Measurements from ENCODE around the gene DDX55.

DDX55 gene

DNA sequence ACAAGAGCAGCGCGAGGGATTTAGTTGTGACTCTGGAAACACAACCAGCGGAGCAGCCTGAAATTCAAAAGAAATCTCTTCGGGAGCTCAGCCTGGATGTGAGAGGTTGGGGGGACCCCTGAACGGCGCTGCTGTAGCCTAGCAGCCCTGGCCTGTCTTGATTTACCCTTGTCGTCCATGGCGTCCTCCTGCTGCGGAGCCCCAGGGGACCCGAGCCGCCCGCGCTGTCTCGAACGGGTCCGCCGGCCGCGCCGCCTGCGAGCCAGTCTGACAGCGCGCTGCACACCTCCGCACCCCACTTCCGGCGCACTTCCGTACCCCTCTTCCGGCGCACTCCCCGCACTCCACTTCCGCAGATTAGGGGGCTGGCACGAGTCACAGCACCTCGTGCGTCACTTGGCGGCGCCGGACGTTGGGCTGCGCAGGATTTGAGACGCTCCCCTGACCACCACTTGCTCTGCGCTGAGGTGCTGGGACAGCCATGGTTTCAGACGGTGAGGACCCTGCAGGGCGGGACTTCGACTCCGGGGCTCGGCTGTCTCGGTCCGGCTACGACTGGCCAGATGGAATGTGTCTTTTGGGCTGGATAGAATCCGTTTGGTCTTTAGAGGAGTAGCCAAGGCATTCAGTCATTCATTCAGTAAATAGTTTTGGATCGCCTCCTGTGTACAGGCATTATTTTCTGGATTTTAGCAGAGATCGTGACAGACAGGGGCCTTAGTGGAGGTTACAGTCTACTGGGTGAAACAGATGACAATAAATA, 31.7 kb downstream of the DDX55 start, which contains the start of the genes EIF2B1 and GTF2H3:
TSS of gene EIF2B1 (minus strand) at position 308 of the 763 bp plus-strand sequence. CDS start at position 179, 129 bp downstream.
TSS of gene GTF2H3 (plus strand) at position 451 of the 763 bp plus-strand sequence. CDS start at position 482, 31 bp downstream.
- peak; percentile 98 for DNase-seq (ENCODE audit: low read depth)
- peak within 1 kb of the TSS; percentile 84 for H3K4me3 ChIP-seq (ENCODE audit: low read depth, low read length)

GRCh38 chr12:123634142-123634561, 32.3 kb downstream of the DDX55 start:
- DNase-seq (ENCODE audit: low read depth) = no peak

More for the DNA sequence above, 31.7 kb downstream of the DDX55 start, which contains the start of the genes EIF2B1 and GTF2H3:
- no peak for TF ChIP-seq CTCF (IDR thresholded peaks at IDR 0.05; ENCODE audit: insufficient read depth, low read depth, low read length, missing control alignments)

DNA sequence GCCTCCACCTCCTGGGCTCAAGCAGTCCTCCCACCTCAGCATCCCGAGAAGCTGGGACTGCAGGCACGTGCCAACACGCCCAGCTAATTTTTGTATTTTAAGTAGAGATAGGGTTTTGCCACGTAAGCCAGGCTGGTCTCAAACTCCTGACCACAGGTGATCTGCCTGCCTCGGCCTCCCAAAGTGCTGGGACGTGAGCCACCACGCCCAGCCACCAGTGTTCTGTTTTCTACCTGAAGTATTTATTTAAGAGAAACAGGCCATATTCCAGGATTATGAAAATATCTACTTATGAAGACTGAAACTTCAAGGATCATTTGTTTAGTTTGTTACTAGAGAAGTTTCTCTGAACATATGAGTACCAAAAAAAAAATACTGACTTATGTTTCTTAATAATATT, 42.0 kb downstream of the DDX55 start:
- no peak for TF ChIP-seq CTCF (IDR thresholded peaks at IDR 0.05; ENCODE audit: insufficient read depth, low read depth, low read length, missing control alignments)

More at GRCh38 chr12:123634142-123634561, 32.3 kb downstream of the DDX55 start:
- H3K4me3 ChIP-seq (ENCODE audit: low read depth, low read length) = peak overlapping the region; percentile 84
- TF ChIP-seq CTCF (IDR thresholded peaks at IDR 0.05; ENCODE audit: insufficient read depth, low read depth, low read length, missing control alignments) = no peak

GRCh38 chr12:123645380-123645779, 43.5 kb downstream of the DDX55 start:
- DNase-seq (ENCODE audit: low read depth) = no peak
- no peak for TF ChIP-seq CTCF (IDR thresholded peaks at IDR 0.05; ENCODE audit: insufficient read depth, low read depth, low read length, missing control alignments)
- no peak overlapping the region for H3K4me3 ChIP-seq (ENCODE audit: low read depth, low read length)

More for the DNA sequence above, 42.0 kb downstream of the DDX55 start:
- DNase-seq (ENCODE audit: low read depth) = no peak
- no peak overlapping the region for H3K4me3 ChIP-seq (ENCODE audit: low read depth, low read length)

GRCh38 chr12:123645878-123646277, 44.0 kb downstream of the DDX55 start:
- no peak for TF ChIP-seq CTCF (IDR thresholded peaks at IDR 0.05; ENCODE audit: insufficient read depth, low read depth, low read length, missing control alignments)
- DNase-seq (ENCODE audit: low read depth) = no peak
- no peak overlapping the region for H3K4me3 ChIP-seq (ENCODE audit: low read depth, low read length)

- no peak for TF ChIP-seq CTCF (IDR thresholded peaks at IDR 0.05; ENCODE audit: insufficient read depth, low read depth, low read length, missing control alignments)
- DNase-seq (ENCODE audit: low read depth) = no peak
- no peak overlapping the region for H3K4me3 ChIP-seq (ENCODE audit: low read depth, low read length)
Observed at GRCh38 chr12:123648401-123648800, 46.5 kb downstream of the DDX55 start.

All from GM12865 (cell line).